BJ (cell line): ENCODE results near the gene PRSS2. TPM values are rescaled to one million over a fixed set of nuclear protein-coding genes. Genes with fewer than 3 reads are reported as not detected.

Experiments used
- CTCF ChIA-PET: fragments of 350-600 bp; formaldehyde crosslinking; extraction: SDS; loops from one replicate; lab custom pipeline; 2021; ENCODE audit warnings: antibody characterized with exemption, inconsistent platforms; lab: Yijun Ruan, JAX
- POLR2A ChIA-PET: fragments of 300-600 bp; sonication (Branson Sonifier 250); formaldehyde crosslinking; extraction: SDS; loops from one replicate; lab custom pipeline; 2021; ENCODE audit warnings: antibody characterized with exemption; lab: Charles Lee
- DNase-seq: peaks from one replicate; pipeline ENCODE4 v3.0.0-alpha.2; 2011; ENCODE audit warnings: low read depth
- H3K27me3 ChIP-seq: 2 replicates; pipeline ENCODE4 v1.6.0; 2011; ENCODE audit warnings: low read length; ENCODE audit not compliant: control insufficient read depth, insufficient read depth
- H3K36me3 ChIP-seq: 2 replicates; pipeline ENCODE4 v1.5.1; 2011; ENCODE audit warnings: low read length; ENCODE audit not compliant: control insufficient read depth, insufficient read depth
- H3K4me3 ChIP-seq: 2 replicates; pipeline ENCODE4 v1.5.1; 2011; ENCODE audit warnings: low read depth, mild to moderate bottlenecking, control low read depth, low read length
- CTCF ChIP-seq: IDR thresholded peaks from 2 replicates; pipeline ENCODE4 v1.5.1; 2011; ENCODE audit warnings: low read depth, mild to moderate bottlenecking, control low read depth, inconsistent platforms, low read length, moderate library complexity; ENCODE audit not compliant: insufficient read depth
- polyA plus RNA-seq: library from polyadenylated mRNA; depleted of rRNA; stranded (reverse); fragments of >200 nt; gene quantifications from 2 replicates; pipeline ENCODE4 v1.2.3, GENCODE V29; 2011

PRSS2 gene
- polyA plus RNA-seq, 1 experiment, result not detected

DNA sequence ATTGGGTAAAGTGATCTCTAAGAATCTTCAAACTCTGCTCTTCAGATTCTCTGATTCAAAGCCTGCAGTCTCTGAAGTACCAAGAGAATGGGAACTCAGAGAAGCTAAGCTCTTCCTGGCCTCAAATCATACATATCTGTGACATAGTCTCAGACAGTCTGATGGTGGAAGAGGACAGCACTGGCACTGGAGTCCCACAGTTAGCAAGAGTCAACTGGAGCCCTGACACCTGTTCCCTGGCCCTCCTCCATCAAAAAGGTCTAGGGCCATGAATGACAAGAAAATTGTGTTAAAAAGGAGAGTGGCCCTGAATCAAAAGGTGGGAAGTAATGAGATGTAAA, 37.7 kb downstream of the PRSS2 start:
- ChIA-PET POLR2A (no interaction called here), CTCF (interaction anchor here (0.6 to 4.0 kb wide), 9 partner anchors 12 to 1975 kb away, joined by 3 to 19 read pairs (median 5); no protein-coding TSS in a partner anchor)

GRCh38 chr7:142808802-142809583, 38.2 kb downstream of the PRSS2 start:
- Histone ChIP-seq H3K4me3 (no peak overlapping the region), H3K27me3 (peaks cover 2% of the 10 kb centered on the region; the same call in 1 of the 2 replicates), H3K36me3 (no peaks in the 10 kb centered on the region)
- DNase-seq, result no peak
- TF ChIP-seq CTCF, result no peak
- ChIA-PET CTCF (interaction anchor here (0.5 to 4.0 kb wide), 13 partner anchors 12 to 1975 kb away, joined by 3 to 23 read pairs (median 4); no protein-coding TSS in a partner anchor), POLR2A (no interaction called here)

More for the DNA sequence above, 37.7 kb downstream of the PRSS2 start:
- no peak for DNase-seq
- no peak overlapping the region for H3K4me3 ChIP-seq
- H3K27me3 ChIP-seq, result peaks cover 2% of the 10 kb centered on the region; the same call in 1 of the 2 replicates
- no peak for TF ChIP-seq CTCF
- H3K36me3 ChIP-seq, result no peaks in the 10 kb centered on the region

DNA sequence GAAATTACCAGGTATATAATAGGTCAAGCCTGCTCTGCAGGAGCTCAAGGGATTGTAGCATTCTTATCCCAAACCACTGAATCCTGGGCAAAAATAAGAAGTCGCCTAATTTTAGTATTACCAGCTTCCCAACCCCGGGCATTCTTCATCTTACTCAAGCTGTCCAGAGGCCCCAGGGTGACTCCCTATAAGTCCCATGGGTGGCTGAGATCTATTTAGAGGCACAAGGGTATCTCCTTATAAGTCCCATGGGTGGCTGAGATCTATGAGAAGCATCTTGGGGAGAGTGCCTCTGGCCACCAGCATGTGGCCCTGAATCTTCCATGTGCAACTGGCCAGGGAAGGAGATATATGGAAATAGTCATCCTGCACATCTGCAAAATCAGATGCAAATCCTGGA, 38.9 kb downstream of the PRSS2 start:
- no peak for DNase-seq
- H3K27me3 ChIP-seq, result 0 out of 2 replicates have a peak, but pooled peaks cover 2% of the 10 kb centered on the region
- CTCF ChIA-PET, result interaction anchor here (0.5 to 4.0 kb wide), 14 partner anchors 9 to 339 kb away, joined by 3 to 23 read pairs (median 4); no protein-coding TSS in a partner anchor
- H3K36me3 ChIP-seq, result no peaks in the 10 kb centered on the region
- no peak overlapping the region for H3K4me3 ChIP-seq
- TF ChIP-seq CTCF, result no peak
- POLR2A ChIA-PET, result no interaction called here

DNA sequence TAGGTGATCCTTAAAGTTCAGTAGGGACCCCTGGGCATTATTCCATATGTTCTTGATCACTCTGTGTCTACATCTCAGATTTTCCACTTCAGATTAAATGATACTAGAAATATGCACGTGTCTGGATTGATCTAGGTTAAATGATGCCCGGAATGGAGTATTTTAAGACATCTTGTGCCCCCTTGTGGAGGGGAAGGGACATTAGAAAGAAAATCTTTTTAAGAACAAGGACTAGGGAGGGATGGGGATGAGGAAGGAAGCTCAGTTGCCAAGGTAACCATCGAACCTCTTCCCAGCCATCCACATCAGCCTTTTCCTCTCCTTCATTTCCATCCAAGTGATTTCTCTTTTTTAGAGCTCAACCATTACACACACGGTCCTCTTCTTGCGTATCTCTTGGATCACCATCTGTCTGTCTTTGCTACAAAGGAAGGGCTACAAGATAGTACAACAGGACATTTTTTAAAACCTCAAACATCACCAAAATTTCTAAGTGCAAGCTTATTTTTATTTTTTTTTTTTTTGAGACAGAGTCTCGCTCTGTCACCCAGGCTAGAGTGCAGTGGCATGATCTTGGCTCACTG, 40.5 kb downstream of the PRSS2 start:
- CTCF ChIA-PET, result interaction anchor here (0.6 to 3.9 kb wide), 38 partner anchors 7 to 502 kb away, joined by 3 to 25 read pairs (median 4); partner anchors contain the start of genes EPHB6 and PRSS1
- peak; percentile 71 for TF ChIP-seq CTCF
- no peak overlapping the region for H3K4me3 ChIP-seq
- peaks cover 6% of the 10 kb centered on the region; the same call in 1 of the 2 replicates for H3K27me3 ChIP-seq
- POLR2A ChIA-PET, result no interaction called here
- no peaks in the 10 kb centered on the region for H3K36me3 ChIP-seq
- no peak for DNase-seq

DNA sequence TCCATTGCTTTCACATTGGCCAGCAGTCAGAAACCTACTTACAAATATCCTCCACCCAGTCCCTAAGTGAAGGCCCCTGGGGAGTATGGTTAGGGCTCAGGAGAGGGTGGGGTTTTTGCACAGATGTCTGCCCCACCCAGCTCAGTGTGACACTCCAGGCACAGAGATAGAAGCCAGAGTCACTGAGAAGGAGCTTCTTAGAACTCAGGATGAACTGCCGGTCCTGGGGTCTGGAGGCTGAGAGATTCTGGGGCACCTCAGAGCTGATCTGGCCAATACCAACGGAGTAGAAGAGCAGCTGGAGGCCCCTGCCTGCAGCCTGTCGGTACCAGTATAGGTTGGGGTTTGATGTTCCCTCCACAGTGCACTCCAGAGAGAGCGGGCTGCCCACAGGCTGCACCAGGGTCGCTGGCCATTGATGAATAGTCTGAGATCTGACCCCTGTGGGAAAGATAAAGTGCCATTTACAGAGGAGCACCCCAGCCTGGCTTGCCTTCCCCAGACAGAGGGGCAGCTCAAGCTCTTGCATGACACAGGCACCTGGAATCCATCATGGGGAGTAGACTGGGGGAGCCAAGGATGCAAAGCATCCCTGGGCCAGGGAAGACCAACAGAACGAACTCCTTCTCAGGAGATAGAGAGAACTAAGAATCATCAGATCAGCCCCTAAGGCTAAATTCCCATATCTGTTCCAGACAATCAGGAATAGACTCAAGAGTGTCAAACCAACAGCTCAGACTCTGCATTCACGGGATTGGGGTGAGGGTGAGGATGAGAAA, 41.9 kb downstream of the PRSS2 start:
- POLR2A ChIA-PET, result no interaction called here
- no peak for DNase-seq

More for the DNA sequence above, 41.9 kb downstream of the PRSS2 start:
- Histone ChIP-seq H3K36me3 (no peaks in the 10 kb centered on the region), H3K4me3 (no peak overlapping the region), H3K27me3 (peaks cover 9% of the 10 kb centered on the region; the same call in 1 of the 2 replicates)
- CTCF ChIA-PET, result interaction anchor here (0.5 to 3.9 kb wide), 17 partner anchors 9 to 454 kb away, joined by 3 to 25 read pairs (median 5); no protein-coding TSS in a partner anchor
- TF ChIP-seq CTCF, result no peak
